ENCODE results near the gene CORO2A. TPM values are rescaled to one million over a fixed set of nuclear protein-coding genes. Genes with fewer than 3 reads are reported as not detected.
"Not testable (repeated sequence)": the region's sequence is repeated elsewhere in the genome, so short reads cannot be mapped to it uniquely, and the experiment has no call there.

CORO2A gene
- total RNA-seq, 1 donor from 2014 or later = 0.60 TPM

DNA sequence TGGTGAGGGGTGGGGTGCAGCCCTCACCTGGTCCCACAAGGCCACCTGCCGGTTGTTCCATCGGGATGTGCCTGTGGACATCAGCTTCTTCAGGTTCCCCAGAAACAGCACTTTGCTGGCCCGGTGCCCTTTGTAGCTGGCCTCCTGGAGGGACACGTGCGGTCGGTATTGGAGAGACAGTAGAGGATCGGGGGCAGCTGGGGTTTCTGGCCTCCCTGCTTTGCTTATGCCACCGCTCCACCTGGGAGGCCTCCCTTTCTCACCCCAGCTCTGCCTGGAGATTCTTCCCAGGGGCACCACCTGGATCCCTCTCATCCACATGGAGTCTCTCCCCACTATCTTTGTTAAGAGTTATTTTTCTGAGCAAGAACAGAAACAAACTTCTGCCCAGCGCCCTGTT is 60.3 kb downstream of the CORO2A start:
- no peak for ATAC-seq
- intact Hi-C loops (cut with DNase I) = no loop called here
- DNase-seq (ENCODE audit: missing footprints) = no peak

DNA sequence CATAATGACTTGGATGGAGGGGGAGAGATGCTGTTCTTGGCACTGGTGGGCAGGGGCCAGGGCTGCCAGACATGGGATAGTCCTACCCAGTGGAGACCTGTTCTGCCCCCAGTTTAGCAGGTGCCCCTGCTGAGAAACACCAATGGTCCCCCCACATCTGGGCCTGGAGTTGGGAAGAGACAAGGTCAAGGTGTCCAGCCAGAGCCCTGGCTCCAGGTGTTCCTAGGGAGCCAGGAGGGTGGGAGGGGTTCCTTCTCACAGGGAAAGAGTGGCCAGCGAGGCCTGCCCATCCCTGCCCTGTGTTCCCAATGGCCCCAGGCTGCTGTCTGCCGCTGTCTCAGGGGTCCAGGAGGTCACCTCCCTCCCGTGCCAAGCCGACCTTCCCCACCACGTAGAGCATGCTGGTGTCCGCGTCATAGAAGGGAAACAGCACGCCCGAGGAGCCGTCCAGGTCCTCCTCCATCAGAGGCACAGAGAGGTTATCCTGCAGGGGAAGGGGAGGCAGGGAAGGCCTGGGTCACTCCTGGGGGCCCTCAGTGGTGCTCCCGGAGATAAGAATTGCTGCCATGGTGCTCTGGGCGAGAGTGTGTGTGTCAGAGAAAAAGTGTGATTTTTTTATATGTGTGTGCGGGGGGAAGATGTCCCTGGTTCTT is 61.7 kb downstream of the CORO2A start:
- ATAC-seq (no peak), DNase-seq (ENCODE audit: missing footprints) (no peak)
- intact Hi-C loops (cut with DNase I) = no loop called here

DNA sequence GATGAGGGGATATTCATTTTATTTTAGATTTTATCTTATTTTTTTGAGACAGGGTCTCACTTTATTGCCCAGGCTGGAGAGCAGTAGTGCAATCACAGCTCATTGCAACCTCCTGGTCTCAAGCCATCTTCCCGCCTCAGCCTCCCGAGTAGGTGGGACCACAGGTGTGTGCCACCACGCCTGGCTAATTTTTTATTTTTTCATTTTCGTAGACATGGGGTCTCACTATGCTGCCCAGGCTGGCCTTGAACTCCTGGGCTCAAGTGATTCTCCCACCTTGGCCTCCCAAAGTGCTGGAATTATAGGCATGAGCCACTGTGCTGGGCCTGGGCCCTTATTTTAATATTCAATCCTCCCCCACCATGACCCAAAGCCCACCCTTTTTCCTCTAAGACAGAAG is 62.4 kb downstream of the CORO2A start:
- ATAC-seq; intact Hi-C loops (cut with DNase I); DNase-seq (ENCODE audit: missing footprints): not testable (repeated sequence)

GRCh38 chr9:98129451-98129881 is 63.0 kb downstream of the CORO2A start:
- ATAC-seq = peak; percentile 68

GRCh38 chr9:98128316-98128715 is 64.1 kb downstream of the CORO2A start:
- intact Hi-C loops (cut with DNase I) = no loop called here
- DNase-seq (ENCODE audit: missing footprints) = no peak
- ATAC-seq = no peak

More at GRCh38 chr9:98129451-98129881, 63.0 kb downstream of the CORO2A start:
- intact Hi-C loops (cut with DNase I) = no loop called here
- no peak for DNase-seq (ENCODE audit: missing footprints)

DNA sequence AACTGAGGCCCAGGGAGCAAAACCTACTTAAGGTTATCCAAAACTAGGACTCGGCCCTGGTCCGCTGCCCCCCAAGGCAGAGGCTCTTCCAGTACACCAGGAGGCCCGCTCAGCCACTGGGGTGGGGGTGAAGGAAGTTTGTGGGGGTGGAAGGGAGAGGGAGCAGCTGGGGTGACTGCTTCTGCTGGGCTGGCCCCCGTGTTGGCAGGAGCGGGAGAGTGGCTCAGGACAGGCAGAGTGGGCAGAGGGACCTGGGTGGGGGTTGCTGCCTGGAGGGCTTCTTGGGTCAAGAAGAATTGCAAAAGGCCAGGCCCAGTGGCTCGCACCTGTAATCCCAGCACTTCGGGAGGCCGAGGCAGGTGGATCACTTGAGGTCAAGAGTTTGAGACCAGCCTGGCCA is 65.2 kb downstream of the CORO2A start:
- DNase-seq (ENCODE audit: missing footprints) (no peak), ATAC-seq (no peak)
- intact Hi-C loops (cut with DNase I) = no loop called here

GRCh38 chr9:98124637-98125426 is 67.6 kb downstream of the CORO2A start:
- DNase-seq (ENCODE audit: missing footprints) (no peak), ATAC-seq (no peak)
- intact Hi-C loops (cut with DNase I) = no loop called here

- DNase-seq (ENCODE audit: missing footprints); intact Hi-C loops (cut with DNase I): not testable (repeated sequence)
These were observed 68.3 kb downstream of the CORO2A start for GRCh38 chr9:98124091-98124490.

GRCh38 chr9:98121058-98121457 is 71.4 kb downstream of the CORO2A start:
- ATAC-seq (no peak), DNase-seq (ENCODE audit: missing footprints) (no peak)
- intact Hi-C loops (cut with DNase I) = no loop called here

More at GRCh38 chr9:98124091-98124490, 68.3 kb downstream of the CORO2A start:
- ATAC-seq = not testable (repeated sequence)

- intact Hi-C loops (cut with DNase I) = no loop called here
- ATAC-seq (no peak), DNase-seq (ENCODE audit: missing footprints) (no peak)
These were observed 72.0 kb downstream of the CORO2A start for GRCh38 chr9:98120476-98120875.

- peak; percentile 79 for ATAC-seq
- intact Hi-C loops (cut with DNase I) = loop anchor here (5.0 kb wide), 1 partner anchor 42 kb away; no protein-coding TSS in a partner anchor
These were observed 73.5 kb downstream of the CORO2A start, which contains the start of gene TRIM14 for GRCh38 chr9:98118640-98119601. Gene TRIM14 (minus strand): TSS chr9:98119222. CDS start chr9:98119188, 34 bp downstream.

GRCh38 chr9:98117984-98118639 is 74.3 kb downstream of the CORO2A start:
- DNase-seq (ENCODE audit: missing footprints) (no peak), ATAC-seq (no peak)
- intact Hi-C loops (cut with DNase I) = loop anchor here (5.0 kb wide), 1 partner anchor 41 kb away; no protein-coding TSS in a partner anchor

More at GRCh38 chr9:98118640-98119601, 73.5 kb downstream of the CORO2A start, which contains the start of gene TRIM14:
- peak; percentile 90 for DNase-seq (ENCODE audit: missing footprints)

DNA sequence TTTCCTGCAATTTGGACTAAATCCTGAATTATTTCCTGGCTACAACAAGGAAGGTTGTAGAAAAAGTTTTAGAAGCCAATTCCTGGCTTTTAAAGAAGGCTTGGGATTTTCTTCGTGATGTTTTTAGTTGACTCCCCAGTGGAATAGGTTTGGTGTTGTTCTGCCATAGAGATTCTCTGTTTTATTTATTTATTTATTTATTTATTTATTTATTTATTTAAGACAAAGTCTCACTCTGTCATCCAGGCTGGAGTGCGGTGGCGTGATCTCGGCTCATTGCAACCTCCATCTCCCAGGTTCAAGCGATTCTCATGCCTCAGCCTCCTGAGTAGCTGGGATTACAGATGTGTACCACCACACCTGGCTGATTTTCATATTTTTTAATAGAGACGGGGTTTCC is 75.3 kb downstream of the CORO2A start:
- not testable (repeated sequence) for ATAC-seq; DNase-seq (ENCODE audit: missing footprints)
- intact Hi-C loops (cut with DNase I) = loop anchor here (5.0 kb wide), 1 partner anchor 40 kb away; no protein-coding TSS in a partner anchor

DNA sequence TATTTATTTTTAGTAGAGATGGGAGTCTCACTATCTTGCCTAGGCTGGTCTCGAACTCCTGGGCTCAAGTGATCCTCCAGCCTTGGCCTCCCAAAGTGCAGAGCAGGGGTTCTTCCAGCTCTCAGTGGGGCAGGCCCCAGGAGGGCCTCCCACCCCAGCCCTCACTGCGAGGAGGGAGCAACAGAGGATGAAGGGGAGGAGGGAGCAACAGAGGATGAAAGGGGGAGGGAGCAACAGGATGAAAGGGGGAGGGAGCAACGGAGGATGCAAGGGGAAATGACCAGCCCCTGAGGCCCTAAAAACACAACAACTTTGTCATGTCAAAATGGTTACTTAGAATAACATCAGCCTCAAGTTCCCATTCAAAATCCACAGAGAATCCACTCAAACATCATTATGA is 83.4 kb downstream of the CORO2A start:
- ATAC-seq = no peak
- no peak for DNase-seq (ENCODE audit: missing footprints)
- intact Hi-C loops (cut with DNase I) = no loop called here

DNA sequence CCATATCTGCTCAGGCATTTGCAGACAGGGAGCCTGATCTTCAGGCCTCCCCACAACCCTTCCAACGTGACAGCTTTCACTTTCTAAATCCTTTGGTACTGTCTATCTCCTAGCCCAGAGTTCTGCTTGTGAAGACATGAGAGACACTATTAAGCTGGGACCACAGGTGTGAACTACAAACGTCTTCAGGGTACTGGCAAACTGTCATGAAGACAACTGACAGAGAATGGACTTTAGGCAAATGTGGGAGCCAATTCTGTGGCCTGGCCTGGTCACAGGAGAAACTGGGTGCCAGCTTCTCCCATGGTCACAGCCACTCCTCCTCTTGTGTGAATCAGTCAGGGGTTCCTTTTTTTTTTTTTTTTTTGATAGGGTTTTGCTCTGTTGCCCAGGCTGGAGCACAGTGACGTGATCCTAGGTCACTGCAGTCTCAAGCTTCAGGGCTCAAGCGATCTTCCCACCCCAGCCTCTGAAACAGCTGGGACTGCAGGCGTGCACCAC is 83.9 kb downstream of the CORO2A start:
- ATAC-seq (no peak), DNase-seq (ENCODE audit: missing footprints) (no peak)
- intact Hi-C loops (cut with DNase I) = no loop called here

GRCh38 chr9:98107926-98108325 is 84.5 kb downstream of the CORO2A start:
- intact Hi-C loops (cut with DNase I) = no loop called here
- DNase-seq (ENCODE audit: missing footprints) (no peak), ATAC-seq (no peak)

DNA sequence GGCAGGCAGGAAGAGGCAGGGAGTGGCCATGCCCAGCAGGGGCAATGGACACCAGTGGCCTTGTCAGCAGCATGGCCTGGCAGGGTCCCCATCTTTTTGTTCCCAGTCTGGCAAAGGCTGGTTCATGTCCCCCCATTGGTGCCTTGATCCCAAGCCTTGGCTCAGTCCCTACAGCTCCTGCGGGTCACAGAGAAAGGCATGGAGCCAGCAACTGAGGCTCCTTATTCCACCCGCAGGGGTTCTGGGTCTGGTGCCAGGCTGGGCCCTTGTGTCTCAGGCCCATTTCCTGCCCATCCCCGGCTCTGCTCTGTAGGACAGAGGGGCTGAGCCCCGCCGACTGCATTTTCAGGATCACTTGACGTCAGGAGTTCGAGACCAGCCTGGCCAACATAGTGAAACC is 87.4 kb downstream of the CORO2A start:
- intact Hi-C loops (cut with DNase I) = no loop called here
- DNase-seq (ENCODE audit: missing footprints) = no peak

DNA sequence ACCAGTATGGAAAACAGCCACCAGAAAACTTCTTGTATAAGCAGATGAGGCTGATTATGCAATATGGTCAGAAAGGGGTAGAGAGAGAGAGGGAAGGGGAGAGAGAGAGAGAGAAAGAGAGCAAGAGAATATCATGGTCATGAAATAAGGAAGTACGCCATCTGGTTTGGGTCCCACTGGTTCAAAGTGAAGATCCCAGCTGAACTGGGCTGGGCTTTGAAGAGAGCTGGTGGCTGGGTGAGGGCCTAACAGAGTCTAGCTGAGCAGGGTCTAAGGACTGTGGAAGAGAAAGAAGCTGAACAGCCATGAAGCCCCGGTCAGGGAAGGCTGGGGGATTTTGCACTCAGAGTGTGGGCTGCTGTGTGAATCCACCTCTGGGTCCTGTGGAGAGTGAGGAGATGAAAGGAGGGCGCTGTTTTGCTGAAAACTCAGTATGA is 88.0 kb downstream of the CORO2A start:
- intact Hi-C loops (cut with DNase I) = no loop called here
- ATAC-seq (peak; percentile 49), DNase-seq (ENCODE audit: missing footprints) (no peak)

More for the DNA sequence above, 87.4 kb downstream of the CORO2A start:
- no peak for ATAC-seq

All from Right ventricle myocardium inferior (tissue), 1 donor.